IPS DF 4.7 (cell line): ENCODE results near the gene HNRNPA1.
"Not testable (repeated sequence)": the region's sequence is repeated elsewhere in the genome, so short reads cannot be mapped to it uniquely, and the experiment has no call there.

Experiments used
- DNase-seq: peaks from one replicate; pipeline ENCODE4 v3.0.0-alpha.2; 2013; ENCODE audit warnings: low spot score; ENCODE audit errors: extremely low read depth

Gene HNRNPA1

DNA sequence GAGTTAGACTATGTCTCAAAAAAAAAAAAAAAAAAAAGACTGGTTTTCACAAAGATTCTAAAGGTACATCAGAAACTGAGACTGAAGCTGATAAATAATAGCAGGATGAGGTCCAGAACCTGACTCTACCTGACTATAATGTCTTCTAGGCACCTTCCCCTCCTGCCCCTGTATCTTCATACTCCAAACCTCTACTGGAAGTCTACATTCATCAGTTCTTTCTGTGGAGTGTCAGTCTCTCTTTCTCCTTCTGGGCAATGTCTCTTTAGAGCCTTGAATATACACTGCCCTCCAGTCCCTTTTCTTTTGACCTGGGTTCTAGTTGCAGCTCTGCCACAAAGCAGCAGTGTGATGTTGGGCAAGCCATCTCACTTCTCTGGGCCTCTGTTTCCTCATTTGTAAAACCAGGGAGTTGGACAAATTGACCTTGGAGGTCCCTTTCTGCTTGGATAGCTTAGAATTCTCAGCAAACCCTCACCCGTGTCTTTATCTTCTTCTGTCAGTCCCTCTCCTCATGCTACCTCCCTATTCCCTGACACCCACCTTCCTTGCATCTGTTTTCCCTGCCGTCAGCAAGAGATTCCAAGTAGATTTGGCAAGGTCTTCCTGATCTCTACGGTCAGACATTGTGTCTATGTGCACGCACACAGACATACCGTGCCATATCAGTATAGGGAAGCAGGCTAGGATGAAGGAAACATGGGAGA, 16.0 kb downstream of the HNRNPA1 start:
- no peak for DNase-seq

- DNase-seq, result no peak
These were observed 18.4 kb downstream of the HNRNPA1 start for GRCh38 chr12:54298904-54299303.

GRCh38 chr12:54299515-54300224, 19.1 kb downstream of the HNRNPA1 start:
- DNase-seq, result no peak

- DNase-seq, result no peak
These were observed 19.8 kb downstream of the HNRNPA1 start for GRCh38 chr12:54300225-54300731.

DNA sequence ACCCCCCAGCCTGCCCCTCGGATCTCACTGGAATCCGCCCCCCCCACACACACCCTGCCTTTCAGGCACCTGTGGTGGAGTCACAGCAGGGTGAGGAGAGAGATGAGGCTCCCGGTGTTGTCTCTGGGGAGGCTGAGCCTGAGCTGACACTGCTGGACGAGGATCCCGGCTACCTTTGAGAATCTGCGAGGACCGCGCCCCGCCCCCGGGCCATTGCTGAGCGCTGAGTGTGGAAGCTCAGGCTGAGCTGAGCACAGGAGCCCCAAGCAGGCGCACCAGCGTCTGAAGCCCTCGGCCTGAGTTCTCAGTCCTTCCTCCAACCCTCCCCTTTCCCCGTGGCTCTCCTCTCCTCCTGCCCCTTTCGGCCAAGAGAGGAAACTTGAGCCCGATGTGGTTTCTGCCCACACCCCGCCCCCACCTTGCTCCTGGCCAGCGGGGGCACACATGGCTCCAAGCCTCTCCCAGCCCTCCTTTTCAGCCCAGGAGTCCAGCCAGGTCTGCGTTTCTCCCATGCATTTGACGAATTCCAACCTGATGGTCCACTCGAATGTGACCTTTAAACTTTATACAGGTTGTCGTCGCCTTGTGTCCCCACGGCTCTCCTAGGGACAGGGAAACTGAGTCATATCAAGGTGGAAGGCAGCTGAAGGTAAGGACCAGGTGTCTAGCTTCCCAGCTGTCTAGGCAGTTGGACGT, 20.4 kb downstream of the HNRNPA1 start, which contains the start of gene NFE2:
NFE2 (minus strand) TSS at position 284 of the 696 bp plus-strand sequence. CDS start 5,767 bp downstream, outside the sequence.
- no peak for DNase-seq

- no peak for DNase-seq
These were observed 21.0 kb downstream of the HNRNPA1 start for GRCh38 chr12:54301428-54302048.

DNA sequence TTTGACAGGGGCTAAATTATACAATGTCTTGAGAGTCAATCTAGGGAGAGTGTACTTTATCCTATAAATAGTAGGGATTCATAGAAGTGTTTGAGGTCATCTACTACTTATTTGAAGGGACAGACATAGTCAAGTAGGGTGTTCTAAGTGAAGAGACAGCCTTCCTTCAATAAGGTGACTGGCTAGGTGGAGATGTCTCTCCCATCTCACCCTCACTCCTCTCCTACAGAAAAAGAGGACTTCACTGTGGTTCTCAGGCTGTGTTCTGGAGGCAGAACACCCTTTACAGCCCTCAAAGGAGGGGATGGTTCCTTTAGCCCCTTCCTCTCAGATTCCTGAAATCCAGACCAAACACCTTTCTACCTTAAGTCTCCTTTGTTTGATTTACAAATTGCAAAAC, 23.1 kb downstream of the HNRNPA1 start:
- no peak for DNase-seq

DNA sequence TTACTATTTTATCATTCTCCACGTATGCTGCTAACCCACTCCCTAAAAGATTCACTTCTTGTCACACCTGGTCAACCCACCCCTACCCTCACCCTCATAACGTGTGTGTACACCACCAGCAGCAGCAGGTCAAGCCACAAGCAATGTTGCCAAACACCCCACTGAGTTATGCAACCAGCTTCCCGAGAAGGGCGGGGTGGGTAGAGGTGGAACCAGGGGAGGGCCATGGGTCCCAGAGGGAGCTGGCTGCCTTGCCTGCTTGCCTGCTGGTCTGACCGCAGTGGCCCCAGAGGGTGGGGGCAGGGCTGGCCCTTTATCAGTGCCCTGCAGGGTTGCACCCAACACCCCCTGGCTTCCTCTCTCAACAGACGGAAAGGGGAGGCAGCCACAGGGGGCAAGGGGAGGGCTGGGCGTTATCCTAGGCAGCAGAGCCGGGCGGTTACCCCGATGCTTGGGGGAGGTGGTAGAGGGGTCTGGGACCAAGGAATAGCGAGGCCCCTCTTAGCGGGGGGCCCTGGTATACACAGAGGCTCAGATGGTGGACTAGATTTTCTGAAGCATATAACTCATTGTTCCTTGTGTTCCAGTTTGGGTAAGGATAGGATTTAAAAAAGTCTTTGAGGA, 23.8 kb downstream of the HNRNPA1 start:
- DNase-seq, result no peak

GRCh38 chr12:54306925-54307741, 26.6 kb downstream of the HNRNPA1 start:
- DNase-seq, result no peak

DNA sequence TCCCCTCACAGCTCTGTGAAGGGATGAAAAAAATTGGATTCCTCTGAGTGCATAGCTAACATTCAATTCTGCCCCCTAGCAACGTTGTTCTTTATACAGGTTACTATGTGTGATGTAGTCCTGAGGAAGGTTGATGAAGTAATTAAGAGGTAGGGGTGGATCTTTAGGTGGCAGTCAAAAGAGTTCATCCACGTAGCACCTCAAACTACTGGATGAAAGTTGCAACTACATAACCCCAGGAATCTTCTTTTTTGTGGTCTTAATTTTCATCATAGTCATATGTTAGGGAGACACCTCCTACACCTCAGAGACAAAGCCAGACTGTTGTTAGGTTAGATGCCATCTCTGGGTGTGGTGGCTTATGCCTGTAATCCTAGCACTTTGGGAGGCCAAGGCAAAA, 30.5 kb downstream of the HNRNPA1 start:
- no peak for DNase-seq

- not testable (repeated sequence) for DNase-seq
These were observed 31.8 kb downstream of the HNRNPA1 start for GRCh38 chr12:54312309-54312708.

- no peak for DNase-seq
These were observed 40.8 kb downstream of the HNRNPA1 start for GRCh38 chr12:54321363-54321762.

DNA sequence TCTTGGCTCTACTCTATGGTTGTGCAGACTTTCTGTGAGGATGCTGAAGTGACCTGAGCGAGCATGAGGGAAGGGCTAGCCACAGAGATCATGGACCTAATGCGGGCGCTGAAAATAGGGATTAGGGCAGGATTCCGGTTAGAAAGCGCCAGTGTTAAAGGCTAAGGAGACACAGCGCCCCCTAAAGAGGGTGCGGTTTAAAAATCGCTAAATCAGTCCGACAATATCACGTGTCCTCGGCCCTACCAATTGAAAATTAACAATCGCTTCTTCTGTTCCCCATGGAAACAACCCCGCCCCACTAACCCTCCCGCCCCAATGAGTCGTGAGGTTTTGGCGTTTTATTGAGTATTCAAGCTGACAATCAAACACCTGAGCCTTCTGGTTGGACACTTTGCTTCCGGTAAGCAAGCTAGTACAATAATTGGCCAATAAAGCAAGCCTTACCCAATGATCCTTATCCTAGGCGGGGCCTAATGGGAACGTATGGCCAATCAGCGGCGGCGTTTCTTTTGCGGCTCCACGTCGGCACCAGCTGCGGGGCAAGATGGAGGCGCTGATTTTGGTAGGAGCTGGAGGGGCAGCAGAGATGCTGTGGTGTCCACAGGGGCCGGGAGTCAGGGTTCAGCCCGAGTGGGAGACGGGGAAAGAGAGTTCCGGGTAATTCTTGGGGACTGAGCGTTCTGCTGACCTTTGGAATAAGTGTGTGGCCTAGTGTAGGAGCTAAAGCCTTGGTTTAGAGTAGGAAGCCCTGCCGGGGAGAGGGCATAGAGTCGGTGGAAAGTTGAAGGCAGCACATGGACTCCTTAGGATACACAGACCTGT, 44.3 kb downstream of the HNRNPA1 start, which contains the start of gene COPZ1:
COPZ1 (plus strand) TSS at position 515 of the 825 bp plus-strand sequence; CDS start at position 548, 33 bp downstream.
- DNase-seq, result peak; percentile 100

- DNase-seq, result not testable (repeated sequence)
These were observed 45.0 kb downstream of the HNRNPA1 start for GRCh38 chr12:54325442-54326109.

DNA sequence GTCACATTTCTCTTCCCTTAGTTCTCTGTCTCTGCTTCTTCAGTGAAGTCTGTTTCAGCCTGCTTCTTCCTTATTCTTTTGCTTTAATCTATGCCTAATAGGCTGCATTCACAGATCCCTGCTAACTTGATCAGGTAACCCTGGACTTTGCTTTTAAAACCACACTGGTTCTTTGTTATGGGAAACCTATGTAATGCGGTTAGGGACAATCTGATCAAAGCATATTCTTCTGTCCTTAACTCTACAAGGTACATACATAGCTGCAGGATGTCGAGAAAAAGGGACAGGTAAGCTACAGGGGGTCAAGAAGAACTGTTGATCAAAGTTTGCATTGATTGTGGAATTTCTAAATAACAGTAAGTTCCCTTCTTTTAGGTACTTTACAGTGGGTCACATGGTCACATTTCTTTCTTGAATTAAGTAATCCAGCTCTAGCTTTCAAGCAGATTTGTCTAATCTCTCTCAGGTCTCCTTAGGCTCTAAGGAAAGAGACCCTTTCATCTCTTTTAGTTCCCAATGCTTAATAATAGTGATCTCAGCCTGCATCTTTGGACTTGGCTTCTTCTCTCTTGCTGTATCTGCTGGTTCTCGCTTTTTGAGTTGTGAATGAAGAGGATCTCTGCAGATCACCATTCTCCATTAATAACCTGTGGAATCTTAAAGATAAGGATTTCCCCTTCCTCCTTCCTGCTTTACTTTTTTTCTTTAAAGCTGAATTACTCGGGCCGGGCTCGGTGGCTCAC, 48.2 kb downstream of the HNRNPA1 start:
- DNase-seq, result no peak

DNA sequence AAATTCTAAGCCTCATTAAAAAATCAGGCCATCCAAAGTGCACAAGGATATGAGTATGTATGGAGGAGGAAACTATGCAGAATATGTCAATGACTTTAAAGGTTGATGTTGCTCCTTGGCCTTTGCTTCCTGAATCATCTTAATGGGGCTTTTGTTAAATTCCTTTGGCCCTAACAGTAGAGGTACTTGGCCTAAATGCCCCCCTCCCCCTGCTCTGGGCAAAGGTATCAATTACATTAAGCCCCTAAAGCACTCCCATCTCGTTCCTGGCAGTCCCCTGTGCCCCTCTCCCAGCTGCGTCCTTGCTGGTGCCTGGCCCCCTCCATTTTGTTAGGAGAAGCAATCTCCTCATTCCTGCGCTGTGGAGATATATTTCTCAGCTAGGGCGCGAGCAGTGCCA, 49.2 kb downstream of the HNRNPA1 start:
- no peak for DNase-seq

- DNase-seq, result no peak
These were observed 49.9 kb downstream of the HNRNPA1 start for GRCh38 chr12:54330442-54330841.

- DNase-seq, result no peak
These were observed 50.9 kb downstream of the HNRNPA1 start for GRCh38 chr12:54331461-54331860.
